Hematopoietic multipotent progenitor cell (in vitro differentiated cells): ENCODE measurements around the gene CERCAM. TPM values are rescaled to one million over a fixed set of nuclear protein-coding genes. Genes with fewer than 3 reads are reported as not detected.
"Not testable (repeated sequence)": the region's sequence is repeated elsewhere in the genome, so short reads cannot be mapped to it uniquely, and the experiment has no call there.

Source experiments
- DNase-seq, 3 donors: peaks; one replicate each; pipeline ENCODE4 v3.0.0-alpha.2; 2011 to 2015; ENCODE audit warnings: low read depth in 2 of 3, low spot score in 2 of 3
- total RNA-seq: library from RNA; depleted of rRNA; stranded (reverse); fragments of >200 nt; gene quantifications from one replicate; pipeline ENCODE4 v1.2.3, GENCODE V29; 2012

Gene CERCAM
- total RNA-seq, 1 donor = 29.1 TPM

DNA sequence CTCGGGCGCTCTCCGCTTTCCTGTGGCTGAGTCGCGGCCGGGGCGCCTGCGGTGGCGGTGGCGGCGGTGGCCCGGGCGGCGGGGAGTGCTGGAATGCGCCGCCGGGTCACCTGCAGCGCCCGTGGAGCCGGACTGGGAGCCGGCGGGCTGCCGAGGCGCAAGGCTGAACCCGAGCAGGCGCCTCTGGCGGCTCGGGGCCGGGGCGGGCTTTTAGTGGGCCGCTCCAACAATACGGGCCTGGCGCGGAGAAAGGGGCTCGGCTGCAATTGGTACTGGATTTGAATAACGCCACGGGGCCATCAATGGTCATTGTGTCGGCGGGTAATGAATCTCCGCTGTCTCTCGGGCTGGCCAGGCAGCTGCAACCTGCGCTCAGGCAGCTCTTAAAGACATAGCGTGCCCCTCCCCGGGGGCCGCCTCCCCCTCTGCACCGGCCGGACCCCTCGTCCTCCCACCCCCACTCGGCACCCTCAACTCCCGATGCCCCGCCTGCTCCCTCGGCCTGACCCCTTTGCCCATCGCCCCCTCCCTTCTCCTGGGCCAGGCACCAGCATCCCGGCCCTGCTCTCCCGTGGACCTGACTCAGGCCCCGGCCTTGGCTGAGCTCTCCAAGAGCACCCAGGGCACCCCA lies 27.4 kb upstream of the CERCAM start:
- DNase-seq = no peak

DNA sequence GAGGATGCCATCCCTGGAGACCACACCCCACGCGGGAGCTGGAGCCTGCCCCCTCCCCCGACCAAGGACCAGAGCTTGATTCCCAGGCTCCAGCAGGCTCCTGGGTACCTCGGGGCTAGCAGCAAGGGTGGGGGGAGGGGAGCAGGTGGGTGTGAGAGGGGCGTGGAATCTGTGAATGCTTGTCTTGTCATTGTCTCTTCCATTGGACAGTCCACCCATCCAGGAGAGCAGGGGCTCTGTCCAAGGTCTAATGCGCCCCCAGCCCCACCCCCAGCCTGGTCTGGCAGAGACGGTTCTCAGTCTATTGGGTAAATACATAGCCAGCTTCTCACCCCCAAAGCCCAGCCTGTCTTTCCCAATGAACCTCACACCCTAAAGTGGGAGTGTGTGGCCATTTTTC lies 26.7 kb upstream of the CERCAM start:
- no peak for DNase-seq

DNA sequence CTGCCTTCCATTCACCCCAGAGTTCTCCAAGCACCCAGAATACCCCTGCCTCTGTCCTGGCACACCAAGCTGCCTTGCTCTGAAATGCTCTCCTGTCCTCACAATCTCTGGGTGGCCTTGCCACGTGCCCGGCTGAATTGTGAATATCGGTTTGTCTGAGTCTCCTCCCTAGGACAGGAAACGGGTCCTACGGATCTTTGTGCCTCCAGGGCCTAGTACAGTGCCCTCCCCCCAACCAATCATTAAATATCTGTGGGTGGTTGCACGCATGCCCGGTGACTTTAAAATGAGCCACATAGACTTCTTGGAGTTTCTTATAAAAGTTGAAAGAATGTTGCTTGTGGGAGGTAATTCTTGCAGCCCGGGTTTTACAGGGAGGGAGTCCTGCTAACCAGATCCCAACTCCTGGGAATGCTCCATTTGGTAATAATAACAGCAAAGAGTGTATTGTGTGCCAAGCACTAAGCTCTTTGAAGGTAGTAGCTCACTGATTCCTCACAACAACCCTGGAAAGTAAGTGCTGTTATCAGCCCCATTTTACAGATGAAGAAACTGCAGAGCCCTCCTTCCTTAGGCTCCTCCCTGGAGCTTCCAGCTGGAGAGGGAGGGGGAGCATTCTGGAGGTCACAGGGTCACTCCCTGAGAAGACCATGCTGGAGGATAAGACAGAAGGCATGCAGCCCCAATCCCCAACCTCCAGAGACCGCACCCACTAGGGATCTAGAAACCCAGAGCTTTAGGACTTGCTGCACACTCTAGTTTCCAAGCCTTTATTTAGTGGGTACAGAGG lies 26.1 kb upstream of the CERCAM start:
- no peak for DNase-seq

DNA sequence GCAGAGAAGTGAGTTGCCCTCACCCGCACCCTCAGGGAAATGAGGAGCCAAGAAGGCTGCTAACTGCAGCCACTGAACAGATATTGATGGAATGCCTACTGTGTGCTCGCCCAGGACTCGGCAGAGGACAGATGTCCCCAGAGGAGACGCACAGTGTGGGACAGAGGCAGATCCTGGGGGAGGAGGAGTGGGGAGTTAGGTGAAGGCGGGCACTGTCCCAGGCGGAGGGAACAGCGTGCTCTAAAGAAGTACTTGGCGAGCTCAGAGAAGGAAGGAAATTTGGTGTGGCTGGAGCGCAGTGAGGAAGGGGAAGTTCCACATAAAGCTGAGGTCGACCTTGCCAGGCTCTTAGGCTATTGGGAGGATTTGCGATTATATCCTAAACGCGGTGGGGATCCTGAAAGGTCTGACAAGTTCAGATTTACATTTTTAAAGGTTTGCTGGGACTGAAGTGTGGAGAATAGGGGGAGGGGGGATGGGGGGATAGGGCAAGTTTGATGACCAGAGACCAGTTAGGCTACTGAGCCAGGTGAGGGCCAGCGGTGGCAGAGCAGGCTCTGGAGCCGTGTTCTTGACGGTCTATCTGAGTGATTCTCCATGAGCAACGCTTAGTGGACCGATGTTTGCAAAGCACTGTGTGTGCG lies 23.6 kb upstream of the CERCAM start:
- DNase-seq = peak in 1 of 3 donors; percentile 48

DNA sequence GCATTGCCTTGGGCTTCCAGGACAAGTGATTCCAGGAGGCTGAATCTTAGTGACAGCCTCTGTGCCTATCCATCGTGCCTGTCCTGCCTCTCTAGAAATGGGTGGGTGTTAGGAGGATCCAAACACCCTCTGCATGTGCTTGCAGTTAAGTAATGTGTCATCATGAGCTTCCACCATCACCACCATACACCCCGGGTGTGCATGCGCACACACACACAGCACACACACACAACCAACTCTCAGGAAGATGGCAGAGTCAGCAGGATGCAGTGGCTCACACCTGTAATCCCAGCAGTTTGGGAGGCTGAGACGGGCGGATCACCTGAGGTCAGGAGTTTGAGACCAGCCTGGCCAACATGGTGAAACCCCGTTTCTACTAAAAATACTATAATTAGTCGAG lies 22.8 kb upstream of the CERCAM start:
- DNase-seq = no peak

DNA sequence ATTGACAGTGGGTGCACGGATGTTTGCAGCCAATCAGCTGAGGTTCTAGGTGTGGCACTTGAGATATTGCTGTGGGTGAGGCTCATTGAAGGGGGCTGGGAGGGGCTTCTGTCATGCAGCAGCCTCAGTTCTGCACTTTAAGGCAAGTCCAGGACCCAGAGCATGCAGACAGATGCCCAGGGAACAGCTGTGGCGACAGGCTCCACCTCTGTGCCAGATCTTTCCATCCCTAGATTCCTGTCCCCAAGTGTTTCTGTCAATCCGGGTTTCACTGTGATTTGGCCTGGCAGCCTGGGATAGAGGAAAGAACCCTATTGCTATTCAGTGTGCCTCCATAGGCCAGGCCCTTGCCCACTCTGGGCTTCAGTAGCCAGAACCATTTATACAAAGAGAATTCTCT lies 20.8 kb upstream of the CERCAM start:
- DNase-seq = no peak

DNA sequence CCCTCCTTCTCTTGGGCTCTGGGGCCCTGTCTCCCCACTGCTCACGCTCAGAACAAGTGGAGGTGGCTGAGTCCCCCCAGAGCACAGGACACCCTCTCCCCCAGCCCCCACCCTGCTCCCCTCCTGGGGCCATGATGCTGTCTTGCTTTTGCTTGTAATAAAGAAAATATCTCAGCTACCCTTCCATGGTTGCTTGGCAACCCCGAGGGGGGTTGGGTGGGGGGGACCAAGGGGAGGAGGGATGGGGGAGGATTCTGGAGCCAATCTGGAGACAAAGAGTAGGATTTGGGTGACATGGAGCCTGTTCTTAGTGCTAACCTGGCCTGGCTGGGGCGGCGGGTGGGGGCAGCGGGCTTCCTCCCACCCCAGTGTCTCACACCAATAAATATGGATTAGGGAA lies 16.1 kb upstream of the CERCAM start:
- DNase-seq = no peak

DNA sequence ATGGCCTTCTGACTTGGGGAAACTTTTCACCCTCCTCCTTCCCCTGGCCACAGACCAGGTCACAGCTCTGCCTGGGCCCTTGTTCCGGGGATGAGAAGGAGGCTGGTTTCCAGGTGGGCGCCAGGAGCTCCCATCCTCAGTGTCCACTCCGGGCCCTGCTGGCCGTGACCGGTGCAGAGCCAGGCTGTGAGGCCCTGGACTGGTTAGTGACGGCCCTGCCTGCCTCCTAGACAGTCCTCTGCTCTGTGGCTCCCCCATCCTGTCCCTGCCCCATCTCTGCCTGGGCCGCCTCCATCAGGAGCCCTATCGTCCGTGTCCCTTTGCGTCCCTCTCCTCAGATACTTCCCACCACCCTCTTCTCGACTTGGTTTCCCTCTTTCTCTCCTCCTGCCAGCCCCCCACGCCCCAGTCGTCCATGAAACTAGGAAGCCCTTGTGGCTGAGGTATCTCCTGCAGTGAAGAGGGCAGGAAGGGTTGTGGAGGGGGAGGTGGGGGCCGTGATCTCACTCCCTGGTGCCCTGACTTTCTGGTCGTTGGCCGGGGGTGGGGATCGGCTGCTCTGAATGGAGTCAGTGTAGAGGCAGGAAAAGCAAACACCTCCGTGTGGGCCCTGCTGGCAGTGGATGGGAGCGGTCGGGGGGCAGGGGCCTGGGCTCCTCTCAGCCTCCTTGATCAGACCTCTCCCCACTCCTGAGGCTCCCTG lies 15.4 kb upstream of the CERCAM start:
- no peak for DNase-seq

DNA sequence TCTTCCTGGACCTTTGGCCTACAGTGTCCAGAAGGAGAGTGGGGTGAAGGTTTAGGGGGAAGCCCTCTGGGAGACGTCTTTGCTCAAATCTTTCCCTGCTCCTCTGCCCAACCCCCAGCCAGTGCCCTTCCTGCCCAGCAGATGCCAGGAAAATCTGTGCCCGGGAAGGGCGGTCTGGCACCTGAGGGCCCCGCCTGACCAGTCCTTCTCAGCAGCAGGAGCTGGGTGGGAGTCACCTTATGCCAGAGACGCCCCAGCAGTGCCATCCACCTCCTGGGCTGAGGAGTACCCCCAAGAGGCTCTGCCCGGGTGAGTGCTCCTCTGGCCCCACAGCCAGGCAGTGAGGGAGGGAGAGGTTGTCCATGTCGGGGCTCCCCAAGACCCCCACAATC lies 14.9 kb upstream of the CERCAM start:
- no peak for DNase-seq

DNA sequence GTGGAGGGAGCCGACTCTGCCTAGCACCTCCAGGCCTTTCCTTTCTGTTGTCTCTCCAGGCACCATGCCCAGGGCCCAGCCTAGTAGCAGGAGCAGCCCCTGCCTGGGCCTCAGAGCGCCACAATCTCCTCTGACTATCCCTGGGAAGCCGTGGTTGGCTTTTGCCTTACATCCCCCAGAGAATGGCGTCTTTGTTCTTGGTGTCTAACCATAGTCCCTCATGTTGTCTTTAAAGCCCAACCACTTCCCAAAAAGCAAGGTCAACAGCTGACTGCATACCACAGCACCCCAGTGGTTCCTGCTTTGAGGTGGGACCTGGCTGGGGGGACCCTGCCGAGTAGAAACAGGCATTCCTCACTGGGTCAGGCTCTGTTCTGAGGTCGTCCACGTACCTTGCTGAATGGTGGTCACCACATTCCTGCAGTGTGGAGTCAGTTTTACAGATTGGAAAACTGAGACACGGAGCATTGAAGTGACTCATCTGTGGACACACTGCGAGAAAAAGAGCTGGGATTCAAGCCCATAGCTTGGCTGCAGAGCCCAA lies 13.7 kb upstream of the CERCAM start:
- DNase-seq = no peak

DNA sequence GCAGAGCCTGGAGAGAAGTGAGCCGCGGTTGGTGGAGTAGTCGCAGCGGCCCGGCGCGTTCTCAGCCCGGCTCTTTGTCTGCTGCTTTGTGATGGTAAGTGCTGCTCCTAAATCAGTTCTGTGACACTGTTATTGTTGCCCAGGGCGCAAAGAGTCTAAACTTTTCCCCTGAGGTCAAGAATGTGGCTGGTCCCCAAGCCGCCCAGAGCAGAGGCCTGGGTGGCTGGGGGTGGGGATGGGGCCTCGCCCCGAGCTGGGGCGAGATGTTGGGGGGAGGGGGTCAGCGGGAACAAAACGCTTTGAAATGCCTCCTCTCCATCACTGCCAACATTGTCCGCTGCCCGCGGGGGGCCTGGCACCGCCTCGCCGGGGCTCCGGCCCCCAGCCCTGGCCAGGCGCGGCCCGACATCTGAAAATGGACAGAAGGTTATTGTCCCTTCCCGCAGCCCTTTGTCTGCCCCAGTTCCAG lies 11.7 kb upstream of the CERCAM start:
- no peak for DNase-seq

DNA sequence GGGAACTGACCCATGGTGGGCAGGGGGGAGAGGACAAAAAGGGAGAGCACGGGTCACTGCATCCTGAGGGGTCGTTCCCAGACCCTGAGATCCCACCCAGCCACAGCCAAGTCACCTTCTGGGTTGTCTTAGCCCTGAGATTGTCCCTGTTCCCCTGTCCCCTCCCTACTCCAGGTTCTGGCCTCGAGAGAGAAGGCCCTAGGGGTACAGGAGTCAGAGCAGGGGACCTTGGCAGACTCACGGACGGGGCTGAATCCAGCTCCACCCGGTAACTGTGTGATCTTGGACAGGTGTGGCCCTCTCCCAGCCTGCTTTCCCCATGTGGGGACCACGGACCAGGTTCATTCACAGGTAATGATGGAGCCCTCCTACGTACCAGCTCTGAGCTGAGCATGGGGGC lies 11.2 kb upstream of the CERCAM start:
- no peak for DNase-seq

DNA sequence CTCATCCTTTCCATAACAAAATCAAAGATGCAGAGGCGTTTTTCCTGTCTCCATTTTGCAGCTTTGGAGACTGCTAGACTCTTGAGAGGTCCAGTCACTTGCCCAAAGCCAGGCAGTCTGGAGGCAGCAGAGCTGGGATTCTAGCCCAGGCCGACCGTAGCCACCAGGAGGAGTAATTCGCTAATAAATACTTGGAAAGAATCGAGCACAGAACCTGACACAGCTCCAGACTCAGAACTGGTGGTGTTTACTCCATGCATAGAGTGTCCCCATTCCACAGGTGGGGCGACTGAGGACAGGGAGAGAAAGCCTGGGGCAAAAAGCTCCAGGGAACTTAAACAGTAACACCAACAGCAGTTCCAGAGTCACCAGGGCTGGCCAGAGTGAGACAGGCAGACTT lies 10.7 kb upstream of the CERCAM start:
- no peak for DNase-seq

DNA sequence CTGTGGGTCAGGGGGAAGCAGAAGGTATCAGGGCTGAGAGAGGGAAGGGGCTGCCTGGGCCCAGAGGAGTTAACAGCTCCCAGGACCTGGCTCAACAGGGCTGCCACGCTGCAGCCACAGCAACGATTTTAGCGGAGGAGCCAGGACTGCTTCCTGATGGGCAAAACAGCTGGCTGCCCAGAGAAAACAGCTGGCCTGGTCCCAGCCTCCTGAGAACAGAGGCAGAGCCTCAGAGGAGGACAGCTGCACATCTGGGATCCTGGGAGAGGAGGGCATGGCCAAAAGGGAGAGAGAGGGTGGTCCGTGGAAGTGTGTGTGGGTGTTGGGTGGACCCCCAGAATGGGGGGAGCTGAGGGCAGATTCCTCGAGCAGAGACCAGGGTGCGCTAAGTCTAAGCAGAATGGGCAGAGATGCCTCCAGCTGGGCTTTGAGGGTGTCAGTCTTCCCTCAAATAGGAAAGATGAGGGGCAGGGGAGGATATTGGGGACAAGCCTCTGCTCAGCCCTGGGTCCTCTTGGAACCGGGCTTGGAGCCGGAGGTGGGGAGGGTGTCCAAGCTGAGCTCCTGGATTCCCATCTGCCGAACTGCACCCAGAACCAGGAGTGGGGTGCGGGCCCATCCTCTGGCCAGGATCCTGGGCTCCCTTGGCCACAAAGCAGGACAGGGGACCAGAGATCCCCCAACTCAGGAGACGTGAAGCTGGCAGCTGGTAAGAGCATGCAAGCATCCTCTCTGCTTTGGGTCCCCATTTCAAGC lies 9.1 kb upstream of the CERCAM start:
- no peak for DNase-seq

DNA sequence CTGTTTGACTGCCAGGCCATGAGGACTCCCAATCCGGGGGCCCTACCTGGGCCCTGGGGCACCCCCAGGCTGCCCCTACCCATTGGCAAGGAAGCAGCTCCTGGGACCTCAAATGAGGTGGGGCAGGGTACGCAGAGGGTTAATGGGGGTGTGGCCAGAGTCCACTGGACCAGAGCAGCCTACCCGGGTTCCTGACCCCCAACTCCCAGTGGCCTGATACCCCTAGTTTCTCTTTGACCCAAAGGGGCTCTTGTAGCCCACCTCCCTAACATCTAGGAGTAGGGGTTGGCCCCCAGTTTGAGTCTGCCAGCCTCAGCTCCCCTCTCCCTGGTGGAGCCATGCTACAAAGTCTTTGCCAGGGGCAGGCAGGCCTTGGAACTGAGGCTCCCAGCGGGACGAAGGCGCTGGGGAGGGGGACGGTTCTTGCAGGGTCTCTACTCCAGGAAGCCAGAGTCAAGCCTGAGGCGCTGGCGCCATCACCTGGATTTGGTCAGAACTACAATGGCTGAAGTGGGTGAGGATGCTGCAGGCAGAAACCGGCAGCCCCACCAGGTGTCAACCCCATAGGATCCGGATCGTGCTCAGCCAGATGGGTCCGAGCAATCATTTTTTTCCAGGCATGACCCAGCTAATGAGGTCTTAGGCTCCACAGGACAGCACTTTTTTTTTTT lies 8.4 kb upstream of the CERCAM start:
- DNase-seq = peak in 2 of 3 donors; percentile 55 to 80

DNA sequence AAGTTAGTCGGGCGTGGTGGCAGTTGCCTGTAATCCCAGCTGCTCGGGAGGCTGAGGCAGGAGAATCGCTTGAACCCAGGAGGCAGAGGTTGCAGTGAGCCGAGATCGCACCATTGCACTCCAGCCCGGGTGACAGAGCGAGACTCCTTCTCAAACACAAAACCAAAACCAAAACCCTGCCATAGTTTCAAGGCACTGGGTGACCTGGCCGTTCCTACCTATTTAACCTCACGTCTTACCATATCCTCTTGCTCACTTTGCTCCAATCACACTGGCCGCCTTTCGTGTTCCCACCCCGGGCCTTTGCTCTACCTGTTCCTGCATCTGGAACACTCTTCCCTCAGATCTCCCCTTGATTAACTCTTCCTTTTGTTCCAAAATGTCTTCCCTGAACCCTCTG lies 6.9 kb upstream of the CERCAM start:
- not testable (repeated sequence) for DNase-seq

DNA sequence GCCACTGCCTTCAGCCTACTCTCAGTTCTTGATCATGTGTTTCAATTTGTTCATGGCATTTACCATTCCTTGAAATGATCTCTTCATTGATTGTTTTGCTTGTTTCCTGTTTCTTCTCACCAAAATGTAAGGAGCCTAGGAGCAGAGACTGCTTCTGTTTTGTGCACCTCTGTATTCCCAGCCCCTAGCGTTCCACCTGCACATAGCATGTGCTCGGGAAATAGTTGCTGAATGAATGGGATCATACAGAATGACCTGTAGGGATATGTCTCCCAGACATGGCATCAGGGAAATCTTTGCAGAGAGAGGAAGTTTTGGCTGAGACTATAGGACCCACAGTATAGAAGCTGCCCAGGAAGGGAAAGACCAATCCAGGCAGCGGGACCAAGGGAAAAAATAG lies 6.2 kb upstream of the CERCAM start:
- no peak for DNase-seq

DNA sequence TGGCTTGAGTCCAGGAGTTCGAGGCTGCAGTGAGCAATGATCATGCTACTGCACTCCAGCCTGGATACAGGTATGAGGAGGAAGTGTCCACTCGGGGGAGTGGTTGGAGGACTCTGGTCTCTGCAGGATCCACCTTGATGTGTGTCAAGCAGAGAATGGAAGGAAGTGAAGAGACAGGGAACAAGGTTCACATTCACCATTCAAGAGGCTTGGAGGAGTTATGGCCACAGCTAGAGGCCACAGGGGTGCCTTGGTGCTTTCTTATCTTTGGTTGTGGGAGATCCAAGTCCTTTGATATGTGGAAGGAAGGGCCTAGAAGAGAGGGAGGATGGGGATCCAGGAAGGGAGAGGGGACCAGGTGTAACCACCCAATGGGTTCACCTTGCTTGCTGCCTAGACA lies 5.4 kb upstream of the CERCAM start:
- DNase-seq = no peak

DNA sequence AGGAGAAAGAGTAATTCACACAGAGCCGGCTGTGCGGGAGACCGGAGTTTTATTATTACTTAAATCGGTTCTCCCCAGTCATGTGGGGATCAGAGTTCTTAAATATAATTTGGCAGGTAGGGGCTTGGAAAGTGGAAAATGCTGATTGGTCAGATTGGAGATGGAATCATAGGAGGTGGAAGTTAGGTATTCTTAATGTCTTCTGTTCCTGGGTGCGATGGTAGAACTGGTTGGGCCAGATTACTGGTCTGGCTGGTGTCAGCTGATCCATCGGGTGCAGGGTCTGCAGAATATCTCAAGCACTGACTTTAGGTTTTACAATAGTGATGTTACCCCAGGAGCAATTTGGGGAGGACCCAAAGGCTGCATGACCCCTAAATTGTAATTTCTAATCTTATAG lies 4.6 kb upstream of the CERCAM start:
- DNase-seq = no peak
